GM21528 (cell line): ENCODE measurements around the gene ZIM2.
"Not testable (repeated sequence)": the region's sequence is repeated elsewhere in the genome, so short reads cannot be mapped to it uniquely, and the experiment has no call there.

Experiments used
- ATAC-seq: cut with Tn5 transposase; IDR thresholded peaks from one replicate; pipeline ENCODE4 v1.9.1; 2021; ENCODE audit warnings: mild to moderate bottlenecking, moderate library complexity; ENCODE audit not compliant: unreplicated experiment, low FRiP score

Gene ZIM2

DNA sequence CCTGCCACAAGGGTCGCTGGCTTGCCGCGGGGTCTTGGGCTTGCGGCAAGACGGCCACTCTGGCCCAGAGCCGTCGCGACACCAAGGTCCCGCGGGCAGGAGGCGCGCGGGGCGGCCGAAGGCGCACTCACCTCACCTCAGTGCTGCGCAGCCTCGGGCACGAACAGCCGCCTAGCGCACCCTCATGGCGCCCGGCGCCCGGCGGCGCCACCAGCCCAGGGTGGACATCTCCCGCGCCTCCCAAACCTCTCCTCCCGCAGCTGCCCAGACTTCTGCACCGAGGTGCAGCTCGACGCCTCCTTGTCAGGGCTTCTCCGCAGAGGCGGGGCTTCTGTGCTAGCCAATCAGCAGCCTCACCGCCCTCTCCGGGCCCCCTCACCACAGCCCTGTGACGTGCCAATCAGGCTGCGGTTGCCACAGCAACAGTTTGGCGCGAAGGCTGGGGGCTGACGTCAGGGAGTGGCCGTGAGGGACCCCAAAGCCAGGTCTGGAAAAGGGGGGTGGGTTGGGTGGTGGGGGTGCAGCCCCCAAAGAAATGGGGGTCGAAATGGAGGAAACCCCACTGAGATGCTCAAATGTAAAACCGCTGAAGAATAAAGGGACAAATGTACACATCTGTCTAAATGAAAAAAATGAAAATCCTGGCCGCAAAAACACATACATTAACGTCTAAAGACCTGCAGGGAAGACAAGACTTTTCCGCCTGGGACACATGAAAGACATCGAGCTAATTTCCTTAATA lies at the start of gene ZIM2, which contains the start of gene PEG3:
TSS of gene ZIM2 (minus strand) at position 276 of the 742 bp plus-strand sequence. CDS start 16,449 bp downstream, outside the sequence.
TSS of gene PEG3 (minus strand) at position 276 of the 742 bp plus-strand sequence. CDS start 16,071 bp downstream, outside the sequence.
- ATAC-seq, result no peak

DNA sequence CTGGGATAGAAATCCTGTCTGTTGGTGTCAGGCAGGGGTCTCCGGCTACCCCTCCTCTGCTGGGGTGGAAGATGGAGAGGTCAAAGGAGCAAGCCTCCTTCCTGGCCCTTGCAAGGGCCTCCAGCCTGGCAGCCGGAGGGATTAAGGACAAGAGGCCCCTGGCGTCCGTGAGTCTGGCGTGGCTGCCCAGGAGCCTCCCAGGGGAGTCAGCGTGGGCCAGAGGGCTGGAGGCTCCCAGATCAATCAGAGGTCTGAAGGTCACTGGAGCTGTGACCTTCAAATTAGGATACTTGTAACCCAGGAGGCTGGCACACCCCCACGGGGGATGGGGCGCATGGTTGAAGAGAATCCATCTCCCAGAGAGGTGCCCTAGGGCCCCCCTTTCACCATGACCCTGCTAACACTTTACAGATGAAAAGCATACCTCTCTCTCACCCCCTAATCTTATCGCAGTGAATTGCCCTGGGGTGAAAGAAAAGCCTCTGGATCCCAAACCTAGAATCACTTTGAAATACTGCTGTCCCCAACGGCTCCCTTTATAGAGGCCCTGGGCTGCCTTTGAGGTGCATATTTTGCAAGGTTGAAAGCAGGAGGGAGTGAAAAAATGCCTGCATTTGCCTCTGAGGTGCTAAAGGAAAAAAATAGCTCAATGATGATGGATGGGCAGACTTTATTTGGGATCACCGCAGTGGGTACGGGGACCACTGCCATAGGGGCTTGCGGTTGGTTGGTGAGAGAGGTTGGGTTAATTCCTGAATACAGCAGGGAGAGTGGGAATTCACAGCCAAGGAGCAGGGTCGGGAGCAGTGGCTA lies 44.9 kb upstream of the ZIM2 start:
- no peak for ATAC-seq

DNA sequence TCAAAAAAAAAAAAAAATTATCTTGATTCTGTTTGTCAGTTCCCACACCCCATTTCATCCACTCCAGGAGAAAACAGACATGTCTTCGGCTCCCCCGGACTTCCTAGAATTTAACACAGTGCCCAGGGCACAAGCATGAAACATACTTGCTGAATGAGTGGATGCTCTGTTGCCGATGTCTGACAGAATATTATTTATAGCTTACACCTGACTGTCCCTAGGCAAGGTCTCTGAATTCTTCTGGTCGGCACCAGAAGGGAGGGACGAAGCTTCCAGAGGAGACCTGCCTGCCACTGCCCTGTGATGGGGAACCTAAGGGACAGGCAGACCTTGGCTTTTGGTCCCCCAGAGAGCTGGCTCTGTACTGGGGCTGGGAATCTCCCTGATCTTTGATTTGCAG lies 43.9 kb upstream of the ZIM2 start:
- no peak for ATAC-seq

DNA sequence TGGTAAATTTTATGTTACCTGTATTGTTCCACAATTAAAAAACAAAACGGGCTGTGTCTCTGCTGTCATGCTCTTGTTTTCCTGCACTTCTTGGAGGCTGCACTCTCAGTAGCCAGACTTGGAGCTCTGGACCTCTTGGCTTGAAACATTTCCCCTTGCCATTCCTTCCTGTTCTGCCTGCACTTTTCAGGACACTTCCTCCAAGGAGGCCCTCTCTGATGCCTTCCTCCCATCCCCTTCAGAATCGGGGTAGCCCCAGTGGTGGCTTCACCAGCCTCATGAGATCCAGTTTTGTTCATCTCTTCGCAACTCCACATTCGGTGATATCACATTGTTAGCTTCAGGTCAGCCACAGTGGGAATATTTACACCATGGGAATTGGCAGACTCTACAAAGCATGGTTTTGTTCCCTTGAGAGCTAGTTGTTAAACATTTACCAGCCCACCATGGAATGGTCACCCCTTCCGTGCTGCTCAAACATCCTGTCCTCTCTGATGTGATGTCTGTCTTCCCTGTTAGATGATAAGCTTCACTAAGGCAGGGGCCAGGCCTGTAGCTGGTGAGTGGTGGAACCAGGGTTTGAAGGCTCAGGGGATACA lies 40.2 kb upstream of the ZIM2 start:
- ATAC-seq, result no peak

DNA sequence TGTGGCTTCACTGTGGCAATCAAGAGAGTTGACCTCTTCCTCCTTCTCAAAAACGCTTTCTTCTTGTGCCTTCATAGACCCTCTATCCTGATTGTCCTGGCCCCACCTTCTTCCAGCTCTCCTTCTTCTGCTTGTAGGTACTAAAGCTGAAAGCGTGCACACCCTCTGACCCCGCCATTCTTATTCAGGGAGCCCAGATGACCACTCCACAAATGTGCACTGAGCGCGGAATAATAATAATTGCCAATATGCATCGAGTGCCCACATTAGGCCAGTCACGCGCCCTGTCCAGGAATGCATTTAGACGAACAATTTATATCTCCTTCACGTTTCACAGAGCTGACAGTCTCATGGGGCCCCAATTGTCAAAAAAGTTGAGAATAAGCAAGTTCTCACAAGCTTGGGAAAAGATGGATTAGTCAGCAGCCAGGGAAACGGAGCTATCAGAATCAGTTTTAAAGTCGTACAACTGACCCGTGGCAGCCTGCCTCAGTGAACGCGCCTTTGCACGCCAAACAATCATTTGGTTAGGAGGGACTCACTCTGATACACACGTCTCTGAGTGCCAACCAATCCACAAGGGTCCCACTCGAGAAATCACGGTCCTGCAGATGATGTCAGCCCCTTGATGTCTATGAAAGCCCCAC lies 36.7 kb upstream of the ZIM2 start:
- ATAC-seq, result no peak

DNA sequence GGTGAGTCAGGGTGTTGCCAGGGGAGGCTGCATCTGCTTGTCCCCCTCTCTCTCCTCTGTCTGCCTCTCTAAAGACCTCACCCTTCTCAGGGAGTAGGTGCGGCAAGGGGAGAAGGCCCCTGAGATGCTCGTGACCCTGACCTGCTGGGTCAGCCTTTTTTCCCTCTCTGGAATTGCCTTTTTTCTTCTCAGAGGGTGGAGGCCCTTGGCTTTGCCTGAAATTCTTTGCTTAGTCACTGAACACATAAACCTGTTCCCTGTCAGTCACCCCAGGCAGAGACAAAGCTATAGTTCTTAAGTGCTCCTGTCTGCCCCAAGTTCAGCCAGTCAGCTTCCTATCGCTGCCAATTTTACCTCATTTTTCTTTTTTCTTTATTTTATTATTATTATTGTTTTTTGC lies 35.2 kb upstream of the ZIM2 start:
- no peak for ATAC-seq

DNA sequence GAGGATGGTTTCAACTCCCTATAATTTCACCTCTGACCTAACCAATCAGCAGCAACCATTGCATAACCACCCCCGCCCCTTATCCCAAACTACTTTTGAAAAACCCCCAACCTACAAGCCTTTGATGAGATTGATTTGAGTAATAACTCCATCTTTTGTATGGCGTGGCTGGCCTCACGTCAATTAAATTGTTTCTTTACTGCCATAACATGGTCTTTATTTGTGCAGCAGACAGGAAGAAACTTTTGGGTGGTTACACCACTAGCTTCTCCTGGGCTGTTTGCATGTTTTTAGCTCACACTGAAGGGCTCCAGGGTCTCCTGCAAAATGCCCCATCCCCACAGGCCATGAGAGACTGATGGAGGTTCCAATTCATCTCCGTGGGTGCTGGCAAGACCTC lies 34.0 kb upstream of the ZIM2 start:
- no peak for ATAC-seq

DNA sequence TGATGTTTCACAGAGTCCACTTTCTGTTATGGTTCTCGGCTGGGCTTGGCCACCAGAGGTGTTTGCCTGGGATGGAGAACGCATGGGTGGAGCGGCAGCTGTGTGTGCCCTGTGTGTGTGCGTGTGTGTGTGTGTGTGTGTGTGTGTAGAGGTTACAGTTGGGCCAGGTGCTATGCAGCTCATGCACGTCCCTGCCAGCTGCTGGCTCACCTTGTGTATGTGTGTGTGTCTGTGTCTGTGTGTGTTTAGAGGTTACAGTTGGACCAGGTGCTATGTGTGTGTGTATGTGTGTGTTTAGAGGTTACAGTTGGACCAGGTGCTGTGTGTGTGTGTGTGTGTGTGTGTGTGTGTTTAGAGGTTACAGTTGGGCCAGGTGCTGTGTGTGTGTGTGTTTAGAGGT lies 33.0 kb upstream of the ZIM2 start:
- no peak for ATAC-seq

DNA sequence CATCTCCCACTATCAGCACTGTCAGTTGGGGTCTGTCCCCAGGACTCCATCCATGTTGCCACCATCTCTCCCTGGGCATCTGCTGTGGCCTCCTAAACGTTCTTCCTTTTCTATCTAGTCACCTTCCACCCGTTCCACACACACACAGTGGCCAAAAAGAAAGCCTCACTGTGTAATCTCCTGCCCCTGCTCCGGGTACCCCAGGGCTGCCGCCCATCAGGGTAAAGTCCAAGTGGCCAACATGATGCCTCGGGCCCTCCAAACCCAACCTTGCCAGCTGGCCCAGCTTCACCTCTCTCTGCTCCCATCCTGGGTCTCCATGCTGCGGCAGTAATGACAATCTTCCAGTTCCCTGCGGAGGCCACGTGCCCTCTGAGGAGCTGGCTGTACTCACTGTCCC lies 29.4 kb upstream of the ZIM2 start:
- ATAC-seq, result no peak

DNA sequence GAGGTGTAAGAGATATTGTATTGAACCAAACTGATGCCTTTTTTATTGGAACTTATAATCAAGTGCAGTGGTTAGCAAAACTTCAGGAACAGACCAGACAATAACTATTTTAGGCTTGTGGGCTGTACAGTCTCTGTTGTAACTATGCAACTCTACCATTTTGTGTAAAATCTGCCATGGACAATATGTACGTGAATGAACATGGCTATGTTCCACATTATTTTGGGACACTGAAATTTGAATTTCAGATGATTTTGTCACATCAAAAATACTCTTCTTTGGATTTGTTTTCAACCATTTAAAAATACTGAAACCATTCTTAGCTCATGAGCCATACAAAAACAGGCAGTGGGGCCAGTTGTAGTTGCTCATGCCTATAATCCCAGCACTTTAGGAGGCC lies 27.9 kb upstream of the ZIM2 start:
- no peak for ATAC-seq

DNA sequence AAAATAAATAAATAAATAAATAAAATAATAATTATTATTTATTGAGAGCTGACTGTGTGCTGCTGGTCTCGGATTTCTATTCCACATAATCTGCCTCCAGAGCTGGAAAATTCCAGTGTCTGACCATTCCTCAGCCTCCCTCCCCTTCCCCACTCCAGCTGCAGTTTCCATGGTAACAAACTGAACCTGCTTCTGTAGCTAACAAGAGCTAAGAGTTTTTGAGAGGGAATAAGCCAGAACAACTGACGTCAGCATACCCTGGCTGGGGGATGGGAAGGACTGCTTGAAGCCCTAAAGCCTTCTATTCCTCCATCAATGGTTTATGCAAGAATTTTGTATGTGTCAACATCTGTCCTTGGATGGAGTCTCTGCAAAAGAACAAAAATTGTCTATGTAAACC lies 26.0 kb upstream of the ZIM2 start:
- ATAC-seq, result no peak

DNA sequence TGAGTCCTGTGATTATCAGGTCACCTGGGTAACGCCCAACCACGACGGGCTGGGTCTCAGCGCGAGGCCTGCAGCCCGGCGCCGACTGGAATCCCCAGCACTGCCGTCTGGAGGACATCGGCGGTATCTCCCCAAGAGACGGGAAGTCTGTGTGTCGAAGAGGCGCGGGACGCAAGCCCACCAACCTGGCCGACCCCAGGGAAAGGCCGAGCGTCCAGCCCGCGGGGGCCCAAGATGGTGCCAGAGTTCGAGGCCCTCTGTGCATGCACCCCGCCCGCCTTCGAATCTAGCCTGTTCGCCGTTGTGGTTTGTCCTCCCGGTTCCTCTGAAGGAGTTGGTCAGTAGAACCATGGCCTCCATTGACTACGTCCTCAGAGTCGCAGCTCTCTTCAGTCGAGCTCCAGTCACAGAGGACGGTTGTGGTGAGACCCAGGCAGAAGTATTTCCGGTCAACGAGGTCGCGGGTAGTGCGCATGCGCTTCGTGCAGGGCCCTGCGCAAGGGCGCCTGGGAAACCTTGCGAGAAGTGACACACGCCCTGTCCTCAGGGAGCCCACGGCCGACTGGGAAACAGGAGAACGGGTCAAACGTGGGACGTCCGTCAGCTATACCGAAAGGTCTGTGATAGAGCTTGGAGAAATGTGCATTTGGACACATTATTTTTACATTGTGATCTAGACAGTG lies 24.1 kb upstream of the ZIM2 start:
- ATAC-seq, result no peak

DNA sequence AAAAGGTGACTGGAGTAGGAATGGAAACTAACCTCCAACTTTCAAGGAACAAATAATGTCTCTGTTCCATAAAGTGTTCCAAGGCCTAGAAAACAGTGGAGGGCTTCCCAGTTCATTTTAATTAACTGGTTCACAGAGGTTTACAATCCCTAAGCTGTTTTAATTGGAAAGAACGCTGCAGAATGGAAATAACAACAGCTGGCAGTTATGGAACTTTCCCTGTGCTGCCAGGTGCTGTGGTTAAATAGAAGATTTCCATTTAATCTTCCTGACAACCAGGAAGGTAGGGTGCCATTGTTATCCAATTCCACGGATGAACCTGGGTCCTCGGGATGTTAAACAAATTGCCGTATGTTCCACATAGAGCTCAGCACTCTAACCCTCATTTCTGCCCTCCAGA lies 22.2 kb upstream of the ZIM2 start:
- ATAC-seq, result no peak

DNA sequence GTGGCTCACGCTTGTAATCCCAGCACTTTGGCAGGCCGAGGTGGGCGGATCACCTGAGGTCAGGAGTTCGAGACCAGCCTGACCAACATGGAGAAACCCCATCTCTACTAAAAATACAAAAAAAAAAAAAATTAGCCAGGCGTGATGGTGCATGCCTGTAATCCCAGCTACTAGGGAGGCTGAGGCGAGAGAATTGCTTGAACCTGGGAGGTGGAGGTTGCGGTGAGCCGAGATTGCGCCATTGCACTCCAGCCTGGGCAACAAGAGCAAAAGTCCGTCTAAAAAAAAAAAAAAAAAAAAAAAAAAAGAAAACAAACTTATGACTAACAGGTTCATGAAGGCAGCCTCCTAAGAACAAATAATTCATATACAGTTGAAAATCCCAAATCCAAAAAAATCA lies 19.9 kb upstream of the ZIM2 start:
- ATAC-seq, result not testable (repeated sequence)

DNA sequence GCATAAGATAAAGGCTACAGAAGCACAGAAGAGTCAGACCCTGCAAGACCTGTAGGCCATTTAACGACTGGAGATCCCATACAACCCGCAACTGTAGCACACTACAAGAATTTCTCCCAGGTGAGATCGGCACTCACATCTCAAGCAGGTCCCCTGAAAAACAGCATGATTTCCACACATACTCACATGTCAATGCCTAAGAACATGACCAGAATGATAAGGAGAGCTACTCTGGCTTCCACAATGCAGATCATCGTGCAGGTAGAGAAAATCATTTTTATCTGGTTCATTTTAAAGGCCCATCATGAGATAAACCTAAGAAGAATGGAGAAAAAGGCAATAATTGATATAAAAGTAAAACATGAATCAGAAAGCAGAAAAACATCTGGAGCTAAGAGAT lies 17.5 kb upstream of the ZIM2 start:
- ATAC-seq, result no peak

DNA sequence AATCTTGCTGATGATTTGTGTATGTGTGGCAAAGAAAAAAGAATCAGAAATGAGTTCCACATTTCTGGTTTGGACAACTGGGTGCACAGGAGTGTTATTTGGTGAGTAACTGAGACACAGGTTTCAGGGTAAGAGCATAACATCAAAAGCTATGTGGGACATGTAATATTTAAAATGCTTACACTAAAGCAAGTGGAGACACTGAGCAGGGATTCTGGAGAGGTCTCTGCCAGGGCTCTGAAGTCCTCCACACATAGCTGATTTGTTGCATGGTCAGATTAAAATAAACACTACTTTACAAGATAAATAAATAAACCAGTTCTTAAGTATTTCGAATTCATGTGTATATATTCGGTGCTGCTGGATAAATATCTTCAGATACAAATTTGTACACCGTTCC lies 16.3 kb upstream of the ZIM2 start:
- no peak for ATAC-seq

DNA sequence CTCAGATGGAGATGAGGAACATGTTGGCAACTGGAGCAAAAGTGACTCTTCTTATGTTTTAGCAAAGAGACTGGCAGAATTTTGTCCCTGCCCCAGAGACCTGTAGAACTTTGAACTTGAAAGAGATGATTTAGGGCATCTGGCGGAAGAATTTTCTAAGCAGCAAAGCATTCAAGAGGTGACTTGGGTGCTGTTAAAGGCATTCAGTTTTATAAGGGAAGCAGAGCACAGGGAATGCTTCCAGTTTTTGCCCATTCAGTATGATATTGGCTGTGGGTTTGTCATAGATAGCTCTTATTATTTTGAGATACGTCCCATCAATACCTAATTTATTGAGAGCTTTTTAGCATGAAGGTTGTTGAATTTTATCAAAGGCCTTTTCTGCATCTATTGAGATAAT lies 11.8 kb upstream of the ZIM2 start:
- not testable (repeated sequence) for ATAC-seq

DNA sequence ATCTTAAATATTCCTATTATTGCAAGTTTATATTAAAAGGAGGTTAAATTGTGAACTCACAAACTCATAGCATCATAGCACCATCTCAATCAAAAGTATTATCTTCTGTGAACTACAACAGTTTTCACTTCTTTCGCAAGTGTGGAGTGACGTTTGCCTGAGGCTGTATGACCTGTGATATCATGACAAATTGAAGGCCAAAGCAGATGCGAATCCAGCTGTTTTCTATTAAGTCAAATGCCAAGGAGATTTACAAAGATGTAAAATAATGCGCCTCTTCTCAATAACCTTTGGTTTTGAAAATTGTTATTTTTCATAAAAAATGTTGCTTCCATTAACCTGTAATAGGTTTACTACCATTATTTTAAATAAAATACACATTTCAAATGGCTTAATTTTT lies 7.6 kb upstream of the ZIM2 start:
- no peak for ATAC-seq

DNA sequence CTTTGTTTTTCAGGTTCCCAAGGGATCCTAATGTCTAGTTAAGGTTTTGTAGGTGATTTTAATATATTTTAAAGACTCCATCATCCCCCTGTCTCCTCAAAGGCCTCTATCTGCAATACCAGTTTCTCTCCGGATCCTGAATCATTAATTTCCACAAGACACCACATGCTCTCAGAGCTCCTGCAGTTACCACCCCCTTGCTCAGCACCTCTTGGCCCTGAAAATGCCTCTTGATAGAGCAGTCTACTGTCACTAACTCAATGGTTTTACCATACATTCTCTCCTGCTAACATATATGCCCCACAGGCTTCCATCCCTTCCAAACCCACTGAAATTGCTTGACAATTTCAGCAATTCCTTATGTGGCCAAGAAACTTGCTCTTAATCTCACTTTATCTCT lies 1.9 kb upstream of the ZIM2 start:
- ATAC-seq, result no peak

DNA sequence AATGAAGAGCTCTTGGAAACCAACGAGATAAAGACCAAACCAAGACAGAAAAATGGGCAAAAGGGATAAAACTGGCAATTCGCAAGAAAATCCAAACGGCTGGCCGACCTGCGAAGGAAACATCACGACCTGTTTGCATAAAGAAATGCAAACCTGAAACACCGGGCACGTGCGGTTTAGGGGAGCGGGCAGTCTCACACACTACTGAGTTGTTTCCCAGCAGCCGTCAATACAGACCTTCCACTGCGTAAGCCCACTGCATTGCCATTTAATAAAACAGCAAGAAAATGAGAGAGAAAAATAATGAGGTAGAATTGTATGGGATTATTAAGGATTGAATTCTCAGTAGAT lies 642 bp upstream of the ZIM2 start:
- no peak for ATAC-seq
